HepG2 (cell line): ENCODE measurements around the gene KIF5B. TPM values are rescaled to one million over a fixed set of nuclear protein-coding genes. Genes with fewer than 3 reads are reported as not detected.
"Not testable (repeated sequence)": the region's sequence is repeated elsewhere in the genome, so short reads cannot be mapped to it uniquely, and the experiment has no call there.

Experiments
- ATAC-seq: fragments of 200-7000 bp; cut with Tn5 transposase; 3 replicates; pipeline ENCODE4 v1.9.1; 2020; ENCODE audit warnings: mild to moderate bottlenecking, moderate library complexity
- BruUV-seq: library from RNA; stranded (reverse); fragments of 400-500 nt; replicated peaks from 2 replicates; lab custom pipeline; 2021; lab: Mats Ljungman, UMichigan
- CTCF ChIA-PET: fragments of 300-600 bp; formaldehyde crosslinking; extraction: SDS; loops from one replicate; lab custom pipeline; 2021; ENCODE audit warnings: low total read pairs, inconsistent platforms, low intra/inter-chr PET ratio; lab: Yijun Ruan, JAX
- POLR2A ChIA-PET: fragments of 350-600 bp; sonication (Branson Sonifier 250); formaldehyde crosslinking; loops from one replicate; lab custom pipeline; 2020; ENCODE audit warnings: antibody characterized with exemption, inconsistent platforms; lab: Yijun Ruan, JAX
- DNase-seq: peaks from one replicate; pipeline ENCODE4 v3.0.0-alpha.2; 2015; ENCODE audit warnings: low spot score
- FAIRE-seq: peaks from 3 replicates; lab custom pipeline; 2011; peaks lifted over from hg19 to GRCh38; lab: Jason Lieb, UNC
- H2AFZ ChIP-seq: one replicate; pipeline ENCODE4 v1.6.1; 2011; ENCODE audit warnings: low read length, inconsistent platforms
- H3K27ac ChIP-seq: fragments of 300-600 bp; 3 replicates; pipeline ENCODE4 v1.8.0; 2011; ENCODE audit warnings: mixed run types, mild to moderate bottlenecking, mixed read lengths, low read length, inconsistent platforms; ENCODE audit not compliant: insufficient read depth; ENCODE audit errors: extremely low read length
- H3K27me3 ChIP-seq, 2 experiments: fragments of 200-600 bp in 1 of 2; 2 replicates in 1 of 2; 3 replicates in 1 of 2; pipeline versions ENCODE4 v1.6.0 to v1.8.0; 2011; ENCODE audit warnings: low read length in 2 of 2, mild to moderate bottlenecking in 2 of 2, moderate library complexity in 2 of 2, inconsistent platforms in 1 of 2; ENCODE audit not compliant: insufficient read depth in 2 of 2, control insufficient read depth in 1 of 2
- H3K36me3 ChIP-seq, 2 experiments: fragments of 200-600 bp in 1 of 2; replicated peaks in 1 of 2; 2 replicates in 1 of 2; 3 replicates in 1 of 2; pipeline versions ENCODE4 v1.5.1 to v1.8.0; 2011; ENCODE audit warnings: low read length in 2 of 2, inconsistent platforms in 1 of 2; ENCODE audit not compliant: insufficient read depth in 2 of 2, control insufficient read depth in 1 of 2
- H3K4me1 ChIP-seq: 2 replicates; pipeline ENCODE4 v1.5.1; 2012; ENCODE audit warnings: low read length, inconsistent platforms; ENCODE audit not compliant: insufficient read depth
- H3K4me2 ChIP-seq: 2 replicates; pipeline ENCODE4 v1.6.0; 2011; ENCODE audit warnings: low read depth, low read length, inconsistent platforms
- H3K4me3 ChIP-seq, 3 experiments: fragments of 200-600 bp in 1 of 3; sonication (generic), shearing (Covaris generic) in 1 of 3; replicated peaks in 1 of 3; 2 replicates each; pipeline ENCODE4 v1.5.1; 2011 to 2016; ENCODE audit warnings: low read length in 3 of 3, inconsistent platforms in 2 of 3, low read depth in 2 of 3, mild to moderate bottlenecking in 2 of 3, control low read depth in 1 of 3, mixed read lengths in 1 of 3; ENCODE audit not compliant: insufficient read depth in 1 of 3
- H3K79me2 ChIP-seq: one replicate; pipeline ENCODE4 v1.6.1; 2011; ENCODE audit warnings: low read length, inconsistent platforms; ENCODE audit not compliant: insufficient read depth
- H3K9ac ChIP-seq: 2 replicates; pipeline ENCODE4 v1.6.0; 2011; ENCODE audit warnings: mild to moderate bottlenecking, low read depth, low read length, inconsistent platforms; ENCODE audit not compliant: insufficient read depth
- H3K9me3 ChIP-seq: 2 replicates; pipeline ENCODE4 v1.5.1; 2012; ENCODE audit warnings: mild to moderate bottlenecking, low read length
- H4K20me1 ChIP-seq: 2 replicates; pipeline ENCODE4 v1.6.0; 2011; ENCODE audit warnings: inconsistent platforms, mild to moderate bottlenecking, low read length, moderate library complexity; ENCODE audit not compliant: insufficient read depth
- ETV5 ChIP-seq: IDR thresholded peaks from 2 replicates; pipeline ENCODE4 v1.6.1; 2018; ENCODE audit warnings: missing biosample characterization, missing genetic modification reagents, inconsistent platforms, borderline replicate concordance
- HMG20A ChIP-seq: IDR thresholded peaks from 2 replicates; pipeline ENCODE4 v1.6.1; 2016; ENCODE audit warnings: borderline replicate concordance
- SRSF4 ChIP-seq: fragments of 200-400 bp; formaldehyde crosslinking; IDR thresholded peaks from one replicate; pipeline ENCODE4 v1.6.1; 2018; ENCODE audit warnings: mild to moderate bottlenecking, low read depth, low read length, moderate library complexity; ENCODE audit not compliant: poor library complexity, severe bottlenecking
- ZNF337 ChIP-seq: sonication (generic); formaldehyde crosslinking; IDR thresholded peaks from 2 replicates; pipeline ENCODE4 v1.5.1; 2020; ENCODE audit warnings: missing genetic modification reagents, low read depth, mild to moderate bottlenecking, borderline replicate concordance
- ZNF646 ChIP-seq: sonication (generic); formaldehyde crosslinking; IDR thresholded peaks from 2 replicates; pipeline ENCODE4 v1.9.0; 2021; ENCODE audit warnings: mild to moderate bottlenecking, missing genetic modification reagents
- WGBS: methylation state at CpG from one replicate; pipeline ENCODE4 v1.1.6; 2017; ENCODE audit warnings: low lambda C conversion rate; 5-methylcytosine and 5-hydroxymethylcytosine counted together
- in situ Hi-C: cut with HindIII; loops from 2 replicates; pipeline ENCODE4 v1.10.0; 2017; ENCODE audit warnings: low pct_unique_long_range_greater_than_20kb; ENCODE audit not compliant: extremely low pct_ligation_motif_present
- intact Hi-C: fragments of 100-400 bp; cut with micrococcal nuclease; formaldehyde crosslinking; loops from one replicate; pipeline ENCODE4 v1.10.0; 2022; ENCODE audit not compliant: unreplicated experiment
- polyA plus RNA-seq, 8 experiments: library from polyadenylated mRNA; depleted of rRNA in 3 of 8; stranded (reverse) in 7 of 8; unstranded in 1 of 8; fragments of >200 nt; fragmentation: Illumina TruSeq in 4 of 8; extraction: Trizol in 4 of 8; gene quantifications; 2 replicates each; pipeline versions ENCODE4 v1.2.1 to v1.2.3, GENCODE V29; 2011 to 2016; ENCODE audit warnings: low read depth in 4 of 8, missing spikeins in 1 of 8, mixed read lengths in 1 of 8; ENCODE audit not compliant: insufficient read depth in 1 of 8
- total RNA-seq, 5 experiments: library from RNA; depleted of rRNA; stranded (reverse); fragments of >200 nt; fragmentation: Illumina TruSeq; extraction: Trizol; gene quantifications; 2 replicates each; pipeline ENCODE4 v1.2.3, GENCODE V29; 2016; ENCODE audit warnings: low read depth in 1 of 5

The KIF5B gene
- total and polyA plus RNA-seq, 2 of the 13 experiments (the other 11 are each of a cell fraction or from before 2014, with no cell fraction given): 34.3 to 133 TPM

DNA sequence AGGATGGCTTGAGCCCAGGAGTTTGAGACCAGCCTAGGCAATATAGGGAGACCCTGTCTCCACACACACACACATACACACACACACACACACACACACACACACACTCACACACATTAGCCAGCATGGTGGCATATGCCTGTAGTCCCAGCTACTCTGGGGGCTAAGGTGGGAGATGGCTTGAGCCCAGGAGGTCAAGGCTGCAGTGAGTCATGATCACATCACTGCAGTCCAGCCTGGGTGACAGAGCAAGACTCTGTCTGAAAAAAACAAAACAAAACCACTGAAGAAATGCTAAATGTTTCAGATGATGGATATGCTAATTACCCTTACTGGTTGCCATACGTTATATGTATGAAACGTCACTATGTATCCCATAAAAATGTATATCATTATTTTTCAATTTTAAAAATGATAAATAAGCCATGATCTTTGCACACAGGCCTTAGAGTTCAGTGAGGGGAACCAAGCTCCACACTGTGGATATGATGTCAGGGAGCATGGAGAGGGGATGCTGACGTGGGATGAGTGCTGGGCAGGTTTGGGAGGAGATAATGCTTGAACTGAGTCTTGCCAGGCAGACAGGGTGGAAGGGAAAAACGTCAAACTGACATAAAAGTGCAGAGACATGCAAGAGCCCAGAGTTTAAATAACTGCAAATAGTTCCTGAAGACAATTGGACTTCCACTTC lies 81.6 kb downstream of the KIF5B start (continued):
- peak; percentile 68; the same call in 1 of the 2 replicates for TF ChIP-seq ZNF646
- TF ChIP-seq, all 625 proteins: peak for 8

GRCh38 chr10:31972519-31973041 lies 83.6 kb downstream of the KIF5B start:
- intact Hi-C loops: no loop called here
- TF ChIP-seq SRSF4 (no peak), HMG20A (no peak), ZNF337 (CRISPR knock-in tag) (no peak), ETV5 (CRISPR knock-in tag) (no peak)
- Histone ChIP-seq H3K36me3 (no peaks in the 10 kb centered on the region), H3K9me3 (no peaks in the 10 kb centered on the region), H3K4me3 (no peak overlapping the region), H4K20me1 (no peaks in the 10 kb centered on the region), H3K4me1 (peaks cover 17% of the 10 kb centered on the region), H2AFZ (no peak overlapping the region), H3K79me2 (no peaks in the 10 kb centered on the region), H3K27me3 (no peaks in the 10 kb centered on the region), H3K9ac (no peak overlapping the region), H3K27ac (no peak overlapping the region), H3K4me2 (no peak overlapping the region)
- 91% methylated on average over 9 of the region's 9 CpGs for WGBS
- BruUV-seq: no TSS peak
- ATAC-seq (no peak), FAIRE-seq (no peak), DNase-seq (no peak)
- ChIA-PET CTCF (no interaction called here), POLR2A (no interaction called here)
- in situ Hi-C loops: no loop called here

GRCh38 chr10:31969847-31970246 lies 86.4 kb downstream of the KIF5B start:
- H2AFZ ChIP-seq, ATAC-seq, DNase-seq, H4K20me1 ChIP-seq, H3K4me2 ChIP-seq, H3K79me2 ChIP-seq, BruUV-seq, H3K36me3 ChIP-seq, POLR2A ChIA-PET, intact Hi-C loops, H3K9ac ChIP-seq, CTCF ChIA-PET, in situ Hi-C loops, H3K27ac ChIP-seq, H3K9me3 ChIP-seq, H3K4me3 ChIP-seq, H3K27me3 ChIP-seq: not testable (repeated sequence)
- peaks cover 14% of the 10 kb centered on the region for H3K4me1 ChIP-seq
- FAIRE-seq: peak; percentile 37
- no CpG with 5 or more reads among the region's 32 CpGs for WGBS
